CD4-positive, alpha-beta T cell treated with Interleukin-17A for 1 hour (primary cell): ENCODE measurements around the gene CTIF.

Experiments used
- DNase-seq: peaks from one replicate; pipeline ENCODE4 v3.0.0-alpha.2; 2020

The CTIF gene

DNA sequence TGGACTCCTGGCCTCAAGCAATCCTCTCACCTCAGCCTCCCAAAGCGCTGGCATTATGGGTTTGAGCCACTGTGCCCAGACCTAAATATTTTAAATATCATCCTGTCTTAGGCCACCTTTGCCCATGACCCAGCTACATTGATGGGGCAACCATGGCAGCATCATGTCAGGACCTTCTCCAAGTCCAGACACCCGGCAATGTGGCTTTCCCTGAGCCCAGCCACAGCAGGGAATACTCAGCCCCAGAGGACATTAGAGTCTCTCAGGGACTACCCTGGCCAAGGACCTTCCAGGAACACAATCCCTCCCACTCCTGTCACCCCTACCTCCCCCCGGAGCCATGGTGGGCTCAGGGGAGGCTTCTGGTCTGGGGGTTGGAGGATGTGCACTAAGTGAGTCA, 339.1 kb downstream of the CTIF start:
- DNase-seq, result no peak

DNA sequence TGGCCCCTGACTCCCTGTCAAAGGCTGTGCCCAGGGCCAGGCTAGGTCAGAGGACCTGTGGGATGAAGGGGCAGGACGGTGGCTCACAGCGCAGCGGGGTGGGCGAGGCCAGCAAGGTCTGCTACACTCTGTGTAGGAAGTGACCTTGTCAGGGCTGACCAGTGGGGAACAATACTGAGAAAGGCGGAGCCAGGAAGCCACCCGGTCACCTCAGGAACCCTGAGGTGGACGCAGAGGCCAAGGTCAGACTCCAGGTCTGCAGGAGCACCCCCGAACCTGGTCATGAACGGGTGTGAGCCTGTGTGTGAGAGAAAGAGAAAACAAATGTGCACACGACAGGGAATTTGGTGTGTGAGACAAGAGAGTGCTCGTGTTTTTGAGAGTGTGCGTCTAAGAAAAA, 339.6 kb downstream of the CTIF start:
- no peak for DNase-seq

DNA sequence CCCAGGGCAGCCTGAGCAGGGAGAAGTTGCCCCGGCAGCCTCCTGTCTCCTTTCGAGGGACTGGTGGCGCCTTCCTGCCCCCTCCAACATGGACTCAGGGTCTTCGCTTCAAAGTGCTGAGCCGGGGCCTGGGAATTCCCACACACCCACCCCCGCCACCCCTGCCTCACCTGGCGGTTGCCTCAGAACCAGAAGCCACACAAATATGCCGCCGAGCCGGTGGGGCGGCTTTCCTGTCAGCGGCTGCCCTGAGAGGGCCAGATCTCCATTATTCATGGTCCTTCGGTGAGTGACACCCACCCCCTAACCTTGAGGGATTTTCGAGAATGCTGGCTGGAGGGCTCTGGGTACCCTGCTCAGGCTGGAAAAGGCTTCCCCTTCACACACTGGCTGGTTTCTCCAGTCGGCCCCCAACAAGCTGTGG, 340.2 kb downstream of the CTIF start:
- no peak for DNase-seq

DNA sequence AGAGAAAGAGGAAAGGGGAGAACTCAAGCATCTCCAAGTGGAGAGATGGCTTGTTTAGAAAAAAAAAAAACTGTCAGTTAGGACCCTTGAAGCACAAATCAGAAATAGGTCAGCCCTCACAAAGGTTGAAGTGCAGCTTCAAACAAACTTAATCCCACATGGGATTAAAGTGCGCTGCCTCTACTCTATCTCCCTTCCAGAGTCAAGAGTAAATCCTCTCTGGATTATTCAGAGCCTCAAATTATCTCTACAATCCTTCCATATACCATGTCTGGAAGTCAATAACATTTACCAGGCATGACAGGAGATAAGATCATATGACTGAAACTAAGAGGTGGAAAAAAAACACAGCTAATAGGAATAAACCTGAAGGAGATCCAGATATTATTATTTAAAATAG, 342.1 kb downstream of the CTIF start:
- DNase-seq, result no peak

DNA sequence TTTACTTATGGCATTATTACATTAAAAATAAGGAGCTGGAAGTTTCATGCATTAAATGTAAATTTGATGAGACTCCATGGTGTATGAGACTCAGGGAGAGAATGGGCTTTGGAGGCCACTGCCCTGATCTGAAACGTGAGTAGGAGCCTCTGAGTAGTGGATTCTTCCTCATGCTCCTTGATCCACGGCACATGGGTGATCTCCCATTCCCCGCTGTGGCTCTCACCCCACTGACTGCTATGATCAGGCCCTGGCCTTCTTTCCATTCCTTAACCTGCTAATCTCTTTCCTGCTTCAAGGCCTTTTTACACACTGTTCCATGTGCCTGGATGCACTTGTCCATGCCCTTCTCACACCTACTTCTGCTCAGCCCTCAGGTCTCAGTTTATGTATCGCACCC, 343.5 kb downstream of the CTIF start:
- DNase-seq, result no peak

DNA sequence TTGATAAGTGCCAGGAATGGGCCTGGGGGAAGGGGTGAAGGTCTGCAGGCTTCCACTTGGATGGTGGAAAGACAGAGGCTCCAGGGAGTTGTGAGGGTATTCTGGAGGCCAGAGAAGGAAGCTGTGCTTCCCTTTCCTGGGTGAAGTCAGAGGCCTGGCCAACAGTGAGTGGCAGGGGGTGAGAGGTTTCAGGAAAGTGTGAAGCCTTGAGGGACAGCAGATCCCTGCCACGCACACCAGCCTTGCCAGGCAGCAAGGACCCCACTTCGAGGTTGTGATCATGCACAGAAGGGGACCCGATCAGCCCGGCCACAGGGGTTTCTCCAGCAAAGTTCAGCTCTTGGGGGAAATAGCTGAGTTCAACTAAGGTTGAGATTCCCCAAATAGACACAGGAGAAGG, 345.5 kb downstream of the CTIF start:
- no peak for DNase-seq

DNA sequence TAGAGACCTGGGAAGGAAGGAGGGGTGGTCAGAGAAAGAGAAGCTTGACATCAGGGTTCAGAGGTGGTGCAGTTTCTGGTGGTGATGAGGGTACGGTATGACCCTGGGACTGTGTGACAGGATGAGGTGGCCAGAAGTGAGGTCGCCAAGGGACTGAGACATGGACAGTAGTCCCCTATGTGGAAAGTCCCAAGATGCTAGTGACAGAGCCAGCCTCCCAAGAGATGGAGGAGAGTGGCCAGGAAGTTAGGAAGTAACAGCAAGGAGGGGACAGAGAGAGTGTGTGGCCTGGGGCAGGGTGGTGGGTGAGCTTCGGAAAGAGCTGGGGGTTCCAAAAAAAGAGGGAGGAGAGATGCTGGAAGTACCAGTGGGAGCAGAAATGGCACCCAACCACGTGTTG, 345.9 kb downstream of the CTIF start:
- no peak for DNase-seq

DNA sequence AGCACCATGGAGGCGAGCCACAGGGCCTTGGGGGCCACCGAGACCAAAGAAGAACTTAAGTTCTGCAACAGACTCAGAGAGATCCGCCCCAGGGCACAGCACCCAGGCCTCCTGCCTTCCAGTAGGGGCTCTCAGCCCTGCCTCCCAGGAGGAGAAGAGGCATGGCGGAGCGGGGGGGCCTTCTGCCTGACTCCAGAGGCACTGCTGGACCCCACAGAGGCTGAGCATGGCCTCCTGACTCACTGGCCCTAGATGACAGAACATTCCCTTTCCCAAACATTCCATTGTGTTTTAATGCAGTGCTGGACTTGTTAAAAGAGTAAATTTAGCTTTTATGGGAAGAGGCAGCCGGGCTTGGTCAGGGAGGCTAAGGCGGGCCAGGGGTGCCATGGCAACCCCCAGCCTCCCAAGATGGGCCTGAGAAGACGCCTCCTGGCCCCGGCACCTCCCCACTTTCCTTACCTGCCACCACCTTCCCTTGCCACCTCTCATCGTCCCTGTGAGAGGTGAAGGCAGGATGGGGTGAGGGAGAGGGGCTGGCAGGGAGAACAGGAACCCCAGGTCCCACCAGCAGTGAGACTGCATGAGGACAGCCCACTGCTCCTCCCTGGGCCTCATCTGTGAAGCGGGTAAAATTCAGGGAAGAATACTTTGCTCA, 346.6 kb downstream of the CTIF start:
- no peak for DNase-seq

DNA sequence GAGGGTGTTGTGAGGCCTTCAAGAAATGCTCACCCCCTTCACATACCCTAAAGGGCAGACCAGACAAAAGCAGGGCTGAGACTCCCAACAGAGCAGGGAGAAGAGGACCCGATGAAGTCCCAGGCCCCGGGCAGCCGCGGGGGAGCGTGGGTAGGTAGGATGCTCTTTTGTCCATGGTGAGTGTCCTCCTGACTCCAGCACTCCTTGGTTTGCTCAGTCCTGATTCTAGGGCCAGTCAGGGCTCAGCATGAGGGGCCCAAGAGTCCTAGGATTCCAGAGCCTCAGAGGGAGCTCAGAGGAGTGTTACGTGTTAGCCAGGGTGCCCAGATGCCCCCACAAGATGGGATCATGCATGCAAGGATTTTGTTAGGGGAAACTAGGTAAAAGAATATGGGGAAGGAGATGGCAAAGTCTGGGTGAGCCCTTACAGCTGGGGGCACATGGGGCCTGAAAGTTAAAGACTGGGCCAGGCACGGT, 347.1 kb downstream of the CTIF start:
- DNase-seq, result no peak

DNA sequence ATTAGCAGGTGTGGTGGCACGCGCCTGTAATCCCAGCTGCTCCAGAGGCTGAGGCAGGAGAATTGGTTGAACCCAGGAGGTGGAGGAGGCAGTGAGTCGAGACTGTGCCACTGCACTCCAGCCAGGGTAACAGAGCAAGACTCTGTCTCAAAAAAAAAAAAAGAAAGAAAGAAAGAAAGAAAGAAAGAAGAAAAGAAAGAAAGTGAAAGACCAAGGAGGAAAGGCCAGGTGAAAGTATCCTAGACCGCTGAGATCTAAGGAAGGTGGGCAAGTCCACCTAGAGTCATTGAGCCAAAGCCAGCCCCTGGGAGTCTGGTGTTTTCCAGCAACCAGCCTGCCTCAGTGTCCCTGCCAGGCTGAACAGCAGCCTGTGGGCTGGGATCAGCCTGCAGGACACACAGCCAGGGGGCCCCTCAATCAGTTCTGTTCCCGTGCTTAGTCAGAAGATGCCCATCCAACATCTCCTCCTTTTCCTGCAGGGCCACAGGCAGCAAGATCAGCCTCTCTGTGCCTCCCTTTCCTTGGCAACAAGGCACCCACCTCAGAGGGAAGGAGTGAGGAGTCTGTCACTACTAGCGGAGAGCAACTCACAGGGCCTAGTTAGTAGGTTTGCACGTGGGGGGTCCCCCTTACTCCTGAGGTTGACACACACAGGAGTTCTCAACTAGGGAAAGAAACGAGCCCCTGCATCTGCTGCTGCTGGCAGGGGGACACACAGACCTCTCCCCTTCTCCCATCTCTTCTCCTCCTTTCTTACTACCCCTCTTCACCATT, 347.9 kb downstream of the CTIF start:
- no peak for DNase-seq

DNA sequence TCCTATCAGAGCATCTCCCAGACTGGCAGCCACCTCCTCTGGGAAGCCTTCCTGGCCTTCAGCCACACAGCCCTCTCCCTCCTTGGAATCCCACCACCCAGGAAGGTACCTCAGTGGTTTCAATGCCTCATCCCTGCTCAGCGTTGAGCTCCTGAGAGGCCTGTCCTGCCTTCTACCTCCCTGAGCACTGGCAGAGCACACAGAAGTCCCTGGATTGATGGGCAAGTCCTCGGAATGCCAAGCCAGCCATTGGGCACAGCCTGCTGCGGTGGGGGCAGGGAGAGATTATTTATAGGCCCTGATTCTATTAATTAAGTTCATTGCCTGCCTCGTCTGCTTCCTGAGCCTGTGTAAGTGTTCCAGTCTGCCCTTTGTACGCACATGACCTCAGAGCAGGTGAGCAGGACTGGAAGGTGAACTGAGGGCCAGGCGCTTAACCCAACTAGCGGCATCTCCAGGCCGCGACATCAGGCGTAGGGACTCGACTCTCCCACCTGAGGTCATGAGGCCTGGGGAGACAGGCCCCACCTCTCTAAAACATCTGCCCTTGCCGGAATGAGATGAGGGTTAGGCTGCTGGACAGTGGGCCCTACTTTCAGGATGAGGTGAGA, 348.6 kb downstream of the CTIF start:
- DNase-seq, result no peak

DNA sequence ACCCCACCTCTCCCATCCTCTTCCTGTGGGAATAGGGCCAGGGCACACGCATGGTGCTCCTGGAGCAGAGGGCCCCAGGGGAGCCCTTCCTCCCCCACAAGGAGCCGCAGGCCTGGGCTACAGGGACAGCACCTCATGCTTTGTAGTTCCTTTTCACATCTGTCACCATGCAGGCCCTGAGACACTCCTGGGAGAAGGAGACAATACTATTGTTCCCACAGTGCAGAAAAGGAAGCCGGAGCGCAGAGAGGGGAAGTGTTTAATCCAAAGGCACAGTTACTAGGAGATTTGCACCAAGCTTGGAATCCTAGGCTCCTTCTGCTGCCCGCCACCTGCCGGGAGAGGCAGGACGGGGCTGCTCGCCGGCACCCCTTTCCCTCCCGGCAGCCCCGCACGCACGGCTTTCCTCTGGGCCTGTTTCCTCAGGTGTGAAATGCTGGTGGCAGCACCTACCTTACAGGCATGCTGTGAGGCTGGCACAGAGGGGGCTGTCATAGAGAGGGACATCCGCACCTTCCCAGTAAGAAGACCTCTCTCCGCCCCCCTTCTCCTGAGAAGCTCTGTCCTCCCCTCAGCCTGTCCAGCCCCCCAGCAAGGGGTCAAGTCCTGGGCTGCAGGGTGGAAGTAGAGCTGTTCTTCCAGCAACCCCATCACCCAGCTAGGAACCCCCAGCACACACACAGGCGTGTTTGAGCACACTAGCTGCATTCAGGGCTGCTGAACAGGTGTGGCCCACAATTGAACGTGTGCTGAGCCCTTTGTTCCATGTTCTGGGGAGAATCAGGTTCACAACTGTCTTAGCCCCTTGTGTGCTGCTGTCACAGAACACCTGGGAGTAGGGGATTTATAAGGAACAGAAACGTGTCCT, 349.3 kb downstream of the CTIF start:
- no peak for DNase-seq

DNA sequence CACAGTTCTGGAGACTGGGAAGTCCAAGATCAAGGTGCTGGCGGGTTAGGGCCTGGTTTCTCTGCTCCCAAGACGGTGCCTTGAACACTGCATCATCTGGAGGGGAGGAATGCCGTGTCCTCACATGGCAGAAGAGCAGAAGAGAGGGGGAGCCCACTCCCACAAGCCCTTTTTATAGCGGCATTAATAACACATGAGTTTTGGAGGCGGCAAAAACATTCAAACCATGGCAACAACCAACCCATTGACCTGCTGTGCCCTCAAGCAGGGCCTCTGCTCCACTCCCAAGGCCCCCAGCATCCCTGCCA, 349.9 kb downstream of the CTIF start:
- no peak for DNase-seq

DNA sequence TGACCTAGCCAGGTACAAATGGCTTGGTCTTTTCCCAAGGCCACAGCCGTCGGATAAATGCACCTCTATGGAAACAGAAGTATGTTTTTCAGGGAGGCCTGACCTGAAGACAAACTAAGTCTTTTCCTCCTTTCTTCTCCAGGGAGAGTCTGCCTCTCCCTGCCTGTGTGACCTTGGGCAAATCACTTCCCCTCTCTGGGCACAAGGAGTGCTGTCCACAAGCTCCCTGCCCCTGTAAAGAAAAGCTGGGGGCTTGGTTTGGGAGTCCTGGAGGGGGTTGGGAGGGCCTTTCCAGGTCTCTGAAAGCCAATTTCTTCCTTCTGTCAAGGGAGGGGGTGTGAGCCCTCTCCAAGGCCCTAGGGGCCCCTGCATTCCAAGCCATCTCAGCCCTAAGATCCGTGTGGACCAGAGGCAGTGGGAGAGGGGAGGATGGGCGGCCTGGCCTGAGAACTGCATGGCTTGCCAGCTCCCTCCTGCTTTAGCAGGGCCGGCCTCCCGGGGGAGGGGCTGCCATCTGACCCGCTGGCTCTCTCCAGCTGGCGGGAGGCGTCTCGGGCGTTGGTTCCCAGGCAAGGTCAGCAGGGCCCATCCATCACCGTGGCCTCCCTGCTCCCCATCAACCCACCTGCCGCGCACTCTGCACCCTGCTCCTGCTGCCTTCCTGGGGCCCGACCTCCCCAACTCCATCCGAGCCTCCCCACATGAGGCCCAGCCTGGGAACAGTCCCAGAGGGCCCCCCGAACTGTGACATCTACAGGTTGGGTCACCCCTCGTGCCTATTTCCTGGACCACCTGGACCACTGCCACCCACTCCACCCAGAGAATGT, 350.5 kb downstream of the CTIF start:
- no peak for DNase-seq

DNA sequence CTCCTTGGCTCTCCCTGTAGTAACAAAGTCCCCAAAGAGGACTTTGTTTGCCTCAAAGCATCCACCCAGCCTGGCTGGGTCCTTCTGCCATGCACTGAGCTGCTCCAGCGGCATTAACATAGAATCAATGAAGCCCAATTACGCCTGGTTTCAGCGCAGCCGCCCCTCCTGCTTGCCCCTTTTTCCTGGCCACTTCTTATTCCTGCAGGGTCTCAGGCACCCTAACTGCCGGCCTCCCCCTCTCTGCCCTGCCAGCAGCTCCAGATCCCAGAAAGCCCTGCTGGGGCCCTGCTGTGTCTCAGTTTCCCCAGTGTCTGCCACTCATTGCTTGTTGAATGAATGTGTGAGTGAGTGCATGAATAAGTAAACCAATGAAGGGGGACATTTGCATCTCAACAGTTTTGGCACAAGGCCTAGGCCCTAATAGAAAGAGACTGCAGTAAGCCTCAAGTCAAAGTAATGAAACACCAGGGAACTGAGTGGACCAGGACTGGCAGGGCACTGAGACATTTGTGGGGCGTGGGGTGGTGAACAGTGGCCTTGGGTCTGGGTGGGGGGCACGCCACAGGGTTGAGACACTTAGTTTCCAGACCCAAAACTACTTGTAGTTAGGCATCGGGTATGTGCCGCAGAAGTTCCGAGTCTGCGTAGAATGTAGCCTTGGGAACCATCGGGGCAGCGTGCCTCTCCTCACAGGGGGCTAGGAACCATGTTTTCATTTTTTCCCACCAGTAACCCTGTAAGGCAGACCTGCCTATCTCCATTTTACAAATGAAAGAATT, 351.3 kb downstream of the CTIF start:
- DNase-seq, result no peak

DNA sequence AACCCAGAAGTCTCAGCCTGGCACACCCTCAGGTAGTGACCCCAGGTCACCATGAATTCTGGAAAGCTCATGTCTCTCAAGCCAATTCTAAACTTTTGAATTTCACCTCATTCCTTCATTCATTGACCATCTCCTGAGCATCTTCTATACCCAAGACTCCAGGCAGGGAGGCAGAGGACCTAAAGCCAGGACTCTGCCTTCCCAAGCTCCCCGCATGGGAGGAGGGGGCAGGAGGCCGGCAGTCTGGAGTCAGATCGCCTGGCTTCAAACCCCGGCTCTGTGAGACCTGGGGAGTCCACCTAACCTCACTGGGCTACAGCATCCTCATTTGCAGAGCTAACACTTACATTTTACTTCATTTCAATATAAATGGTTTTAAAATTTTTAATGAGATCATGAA, 352.9 kb downstream of the CTIF start:
- no peak for DNase-seq

DNA sequence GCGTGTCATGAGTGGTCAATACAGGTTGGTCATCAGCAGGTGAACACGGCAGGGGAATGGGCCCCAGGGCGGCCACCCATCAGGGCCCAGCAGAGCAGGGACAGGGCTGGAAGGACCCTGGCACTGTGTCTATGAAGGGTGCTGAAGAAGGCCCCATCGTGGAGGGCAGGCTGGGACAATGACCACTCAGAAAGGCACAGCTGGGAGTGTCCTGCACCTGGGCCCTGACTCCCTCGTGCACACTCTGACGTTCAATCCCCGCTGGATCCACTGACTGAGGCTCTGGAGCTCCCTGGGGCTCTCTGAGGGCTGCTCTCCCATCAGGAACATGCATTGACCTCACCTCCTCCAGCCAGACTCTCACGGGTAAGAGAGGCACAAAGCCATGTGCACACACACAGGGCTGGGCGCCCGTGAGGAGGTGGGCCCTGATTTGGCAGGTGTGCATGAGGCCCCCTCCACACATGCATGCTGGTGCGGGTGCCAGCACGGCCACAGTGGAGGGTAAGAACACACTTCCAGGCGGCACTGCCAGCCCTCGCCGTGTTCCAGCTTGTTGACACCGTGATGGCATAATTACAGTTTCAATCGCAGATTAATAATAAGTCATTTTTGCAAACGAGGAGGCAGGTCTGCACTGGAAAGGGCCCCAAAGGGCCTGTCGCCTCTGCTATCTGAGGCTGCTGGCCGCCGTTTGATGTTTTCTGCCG, 353.5 kb downstream of the CTIF start:
- DNase-seq, result no peak

DNA sequence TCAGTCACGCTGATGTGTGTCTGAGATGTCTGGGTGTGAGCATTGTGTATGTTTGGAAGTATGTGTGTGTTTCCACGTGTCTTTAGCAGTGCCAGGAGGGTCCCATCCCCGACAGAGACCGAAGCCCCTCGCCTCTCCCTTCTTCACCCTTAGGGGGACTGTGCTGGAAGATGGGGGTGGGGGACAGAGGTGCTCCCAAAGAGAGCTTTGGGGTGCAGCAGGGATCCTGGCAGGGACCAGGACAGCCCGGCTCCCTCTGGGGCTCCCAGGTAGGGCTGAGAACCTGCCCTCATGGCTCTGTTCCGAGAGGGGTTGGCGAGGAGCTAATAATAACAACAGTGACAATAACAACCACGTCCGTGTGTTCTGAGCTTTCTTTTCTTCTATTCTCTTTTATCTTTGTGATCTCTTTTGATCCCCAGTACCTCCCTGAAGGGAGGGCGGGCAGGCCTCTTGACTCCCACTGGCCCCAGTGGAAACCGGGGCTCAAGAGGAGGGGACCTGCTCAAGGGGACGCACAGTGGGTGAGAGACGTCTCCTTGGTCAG, 354.3 kb downstream of the CTIF start:
- DNase-seq, result no peak

DNA sequence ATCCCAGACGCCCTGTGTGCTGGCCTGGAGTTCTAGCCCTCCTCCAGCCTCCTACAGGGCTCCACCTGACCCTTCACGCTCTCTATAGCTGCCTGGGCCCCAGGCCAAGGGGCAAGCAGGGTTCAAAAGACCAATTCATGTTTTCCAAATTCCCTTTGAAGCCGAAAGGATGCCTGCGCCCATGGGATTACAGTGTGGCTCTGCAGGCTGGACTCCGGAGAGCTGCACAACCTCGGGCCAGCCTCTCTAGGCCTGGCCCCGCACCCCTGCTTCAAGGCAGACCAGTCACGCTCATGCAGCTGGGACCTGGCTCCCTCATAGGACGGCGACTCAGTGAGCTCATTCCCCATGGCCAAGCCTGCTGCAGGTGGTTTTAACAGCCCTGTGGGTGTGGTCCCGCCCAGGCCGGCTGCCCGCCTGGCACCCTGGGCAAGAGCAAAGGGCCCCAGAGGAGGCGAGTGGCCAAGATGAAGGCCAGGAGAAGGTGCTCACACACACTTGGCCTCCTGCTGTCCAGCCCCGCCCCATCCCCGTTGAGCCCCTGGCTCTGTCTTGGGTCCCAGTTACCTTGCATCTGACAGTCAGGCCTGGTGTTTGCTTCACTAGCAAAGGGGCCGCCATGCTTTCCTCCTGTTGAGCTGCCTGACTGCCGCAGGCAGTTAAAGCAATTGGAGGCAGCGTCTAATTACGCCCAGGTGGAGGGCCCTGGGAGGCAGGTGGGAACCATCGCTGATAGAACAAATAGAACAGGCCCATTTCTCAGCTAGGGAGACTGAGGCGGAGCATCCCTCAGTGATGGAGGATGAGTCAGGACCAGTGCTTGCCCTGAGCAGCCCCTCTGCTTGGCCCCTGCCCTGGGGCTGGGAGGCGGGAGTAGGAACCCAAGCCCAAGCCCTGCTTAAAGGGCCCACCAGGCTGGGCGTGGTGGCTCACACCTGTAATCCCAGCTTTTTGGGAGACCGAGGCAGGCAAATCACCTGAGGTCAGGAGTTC, 355.1 kb downstream of the CTIF start:
- DNase-seq, result no peak
